HepG2 (cell line): Measurements from ENCODE around the gene KCNK17. TPM values are rescaled to one million over a fixed set of nuclear protein-coding genes. Genes with fewer than 3 reads are reported as not detected.

Source experiments
- ATAC-seq: fragments of 200-7000 bp; cut with Tn5 transposase; 3 replicates; pipeline ENCODE4 v1.9.1; 2020; ENCODE audit warnings: mild to moderate bottlenecking, moderate library complexity
- BruUV-seq: library from RNA; stranded (reverse); fragments of 400-500 nt; replicated peaks from 2 replicates; lab custom pipeline; 2021; lab: Mats Ljungman, UMichigan
- CTCF ChIA-PET: fragments of 300-600 bp; formaldehyde crosslinking; extraction: SDS; loops from one replicate; lab custom pipeline; 2021; ENCODE audit warnings: low total read pairs, inconsistent platforms, low intra/inter-chr PET ratio; lab: Yijun Ruan, JAX
- POLR2A ChIA-PET: fragments of 350-600 bp; sonication (Branson Sonifier 250); formaldehyde crosslinking; loops from one replicate; lab custom pipeline; 2020; ENCODE audit warnings: antibody characterized with exemption, inconsistent platforms; lab: Yijun Ruan, JAX
- DNase-seq: peaks from one replicate; pipeline ENCODE4 v3.0.0-alpha.2; 2015; ENCODE audit warnings: low spot score
- FAIRE-seq: peaks from 3 replicates; lab custom pipeline; 2011; peaks lifted over from hg19 to GRCh38; lab: Jason Lieb, UNC
- H2AFZ ChIP-seq: one replicate; pipeline ENCODE4 v1.6.1; 2011; ENCODE audit warnings: low read length, inconsistent platforms
- H3K27ac ChIP-seq: fragments of 300-600 bp; 3 replicates; pipeline ENCODE4 v1.8.0; 2011; ENCODE audit warnings: mixed run types, mild to moderate bottlenecking, mixed read lengths, low read length, inconsistent platforms; ENCODE audit not compliant: insufficient read depth; ENCODE audit errors: extremely low read length
- H3K27me3 ChIP-seq, 2 experiments: fragments of 200-600 bp in 1 of 2; 2 replicates in 1 of 2; 3 replicates in 1 of 2; pipeline versions ENCODE4 v1.6.0 to v1.8.0; 2011; ENCODE audit warnings: low read length in 2 of 2, mild to moderate bottlenecking in 2 of 2, moderate library complexity in 2 of 2, inconsistent platforms in 1 of 2; ENCODE audit not compliant: insufficient read depth in 2 of 2, control insufficient read depth in 1 of 2
- H3K36me3 ChIP-seq, 2 experiments: fragments of 200-600 bp in 1 of 2; replicated peaks in 1 of 2; 2 replicates in 1 of 2; 3 replicates in 1 of 2; pipeline versions ENCODE4 v1.5.1 to v1.8.0; 2011; ENCODE audit warnings: low read length in 2 of 2, inconsistent platforms in 1 of 2; ENCODE audit not compliant: insufficient read depth in 2 of 2, control insufficient read depth in 1 of 2
- H3K4me1 ChIP-seq: 2 replicates; pipeline ENCODE4 v1.5.1; 2012; ENCODE audit warnings: low read length, inconsistent platforms; ENCODE audit not compliant: insufficient read depth
- H3K4me2 ChIP-seq: 2 replicates; pipeline ENCODE4 v1.6.0; 2011; ENCODE audit warnings: low read depth, low read length, inconsistent platforms
- H3K4me3 ChIP-seq, 3 experiments: fragments of 200-600 bp in 1 of 3; sonication (generic), shearing (Covaris generic) in 1 of 3; replicated peaks in 1 of 3; 2 replicates each; pipeline ENCODE4 v1.5.1; 2011 to 2016; ENCODE audit warnings: low read length in 3 of 3, inconsistent platforms in 2 of 3, low read depth in 2 of 3, mild to moderate bottlenecking in 2 of 3, control low read depth in 1 of 3, mixed read lengths in 1 of 3; ENCODE audit not compliant: insufficient read depth in 1 of 3
- H3K79me2 ChIP-seq: one replicate; pipeline ENCODE4 v1.6.1; 2011; ENCODE audit warnings: low read length, inconsistent platforms; ENCODE audit not compliant: insufficient read depth
- H3K9ac ChIP-seq: 2 replicates; pipeline ENCODE4 v1.6.0; 2011; ENCODE audit warnings: mild to moderate bottlenecking, low read depth, low read length, inconsistent platforms; ENCODE audit not compliant: insufficient read depth
- H3K9me3 ChIP-seq: 2 replicates; pipeline ENCODE4 v1.5.1; 2012; ENCODE audit warnings: mild to moderate bottlenecking, low read length
- H4K20me1 ChIP-seq: 2 replicates; pipeline ENCODE4 v1.6.0; 2011; ENCODE audit warnings: inconsistent platforms, mild to moderate bottlenecking, low read length, moderate library complexity; ENCODE audit not compliant: insufficient read depth
- MNT ChIP-seq: fragments of 450-650 bp; IDR thresholded peaks from 2 replicates; pipeline ENCODE4 v1.6.1; 2016
- ZNF546 ChIP-seq: sonication (generic); formaldehyde crosslinking; conservative IDR thresholded peaks from 2 replicates; pipeline ENCODE4 v1.8.1; 2023; ENCODE audit warnings: mild to moderate bottlenecking, missing genetic modification reagents
- WGBS: methylation state at CpG from one replicate; pipeline ENCODE4 v1.1.6; 2017; ENCODE audit warnings: low lambda C conversion rate; 5-methylcytosine and 5-hydroxymethylcytosine counted together
- in situ Hi-C: cut with HindIII; loops from 2 replicates; pipeline ENCODE4 v1.10.0; 2017; ENCODE audit warnings: low pct_unique_long_range_greater_than_20kb; ENCODE audit not compliant: extremely low pct_ligation_motif_present
- intact Hi-C: fragments of 100-400 bp; cut with micrococcal nuclease; formaldehyde crosslinking; loops from one replicate; pipeline ENCODE4 v1.10.0; 2022; ENCODE audit not compliant: unreplicated experiment
- polyA plus RNA-seq, 8 experiments: library from polyadenylated mRNA; depleted of rRNA in 3 of 8; stranded (reverse) in 7 of 8; unstranded in 1 of 8; fragments of >200 nt; fragmentation: Illumina TruSeq in 4 of 8; extraction: Trizol in 4 of 8; gene quantifications; 2 replicates each; pipeline versions ENCODE4 v1.2.1 to v1.2.3, GENCODE V29; 2011 to 2016; ENCODE audit warnings: low read depth in 4 of 8, missing spikeins in 1 of 8, mixed read lengths in 1 of 8; ENCODE audit not compliant: insufficient read depth in 1 of 8
- total RNA-seq, 5 experiments: library from RNA; depleted of rRNA; stranded (reverse); fragments of >200 nt; fragmentation: Illumina TruSeq; extraction: Trizol; gene quantifications; 2 replicates each; pipeline ENCODE4 v1.2.3, GENCODE V29; 2016; ENCODE audit warnings: low read depth in 1 of 5
- TF ChIP-seq, protein P1 (sequence below): sonication (generic); formaldehyde crosslinking; IDR thresholded peaks from 2 replicates; pipeline ENCODE4 v1.4.0; 2020; ENCODE audit warnings: missing genetic modification reagents, borderline replicate concordance

KCNK17 gene
- total and polyA plus RNA-seq, 2 of the 13 experiments (the other 11 are each of a cell fraction or from before 2014, with no cell fraction given) = not detected

DNA sequence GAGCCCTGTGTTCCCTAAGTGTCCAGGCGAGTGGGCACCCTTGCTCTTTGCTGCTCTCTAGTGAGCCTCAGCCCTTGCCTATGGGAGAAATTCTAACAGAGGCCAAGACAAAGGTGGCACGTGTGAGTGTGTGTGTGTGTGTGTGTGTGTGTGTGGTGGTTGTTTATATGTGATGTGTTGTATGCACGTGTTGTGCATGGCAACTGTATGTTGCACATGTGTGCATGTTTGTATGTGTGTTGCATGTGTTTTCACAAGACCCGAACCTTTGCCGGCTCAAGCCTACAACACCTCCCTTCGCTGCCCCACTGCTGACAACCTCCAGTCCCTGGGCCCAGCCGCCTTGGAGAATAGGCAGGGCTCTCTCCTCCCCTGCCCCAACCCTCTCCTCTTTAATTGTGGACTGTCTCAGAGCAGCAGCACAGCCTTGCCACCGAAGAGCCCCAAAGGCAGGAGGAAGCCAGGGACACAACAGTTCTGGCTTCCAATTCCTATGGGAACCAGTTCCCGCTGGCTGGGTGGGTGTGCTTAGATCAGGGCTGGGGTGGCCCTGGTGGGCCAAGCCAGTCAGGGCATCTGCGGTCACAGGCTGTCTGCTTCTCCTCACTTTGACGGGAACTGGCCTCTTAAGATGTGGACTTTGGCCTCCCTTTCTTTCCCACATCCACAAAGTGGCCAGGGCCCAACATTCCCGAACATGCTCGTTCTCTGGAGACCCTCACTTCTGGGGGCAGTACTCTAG, 5.6 kb upstream of the KCNK17 start:
- POLR2A ChIA-PET = no interaction called here
- TF ChIP-seq, protein P1, sequence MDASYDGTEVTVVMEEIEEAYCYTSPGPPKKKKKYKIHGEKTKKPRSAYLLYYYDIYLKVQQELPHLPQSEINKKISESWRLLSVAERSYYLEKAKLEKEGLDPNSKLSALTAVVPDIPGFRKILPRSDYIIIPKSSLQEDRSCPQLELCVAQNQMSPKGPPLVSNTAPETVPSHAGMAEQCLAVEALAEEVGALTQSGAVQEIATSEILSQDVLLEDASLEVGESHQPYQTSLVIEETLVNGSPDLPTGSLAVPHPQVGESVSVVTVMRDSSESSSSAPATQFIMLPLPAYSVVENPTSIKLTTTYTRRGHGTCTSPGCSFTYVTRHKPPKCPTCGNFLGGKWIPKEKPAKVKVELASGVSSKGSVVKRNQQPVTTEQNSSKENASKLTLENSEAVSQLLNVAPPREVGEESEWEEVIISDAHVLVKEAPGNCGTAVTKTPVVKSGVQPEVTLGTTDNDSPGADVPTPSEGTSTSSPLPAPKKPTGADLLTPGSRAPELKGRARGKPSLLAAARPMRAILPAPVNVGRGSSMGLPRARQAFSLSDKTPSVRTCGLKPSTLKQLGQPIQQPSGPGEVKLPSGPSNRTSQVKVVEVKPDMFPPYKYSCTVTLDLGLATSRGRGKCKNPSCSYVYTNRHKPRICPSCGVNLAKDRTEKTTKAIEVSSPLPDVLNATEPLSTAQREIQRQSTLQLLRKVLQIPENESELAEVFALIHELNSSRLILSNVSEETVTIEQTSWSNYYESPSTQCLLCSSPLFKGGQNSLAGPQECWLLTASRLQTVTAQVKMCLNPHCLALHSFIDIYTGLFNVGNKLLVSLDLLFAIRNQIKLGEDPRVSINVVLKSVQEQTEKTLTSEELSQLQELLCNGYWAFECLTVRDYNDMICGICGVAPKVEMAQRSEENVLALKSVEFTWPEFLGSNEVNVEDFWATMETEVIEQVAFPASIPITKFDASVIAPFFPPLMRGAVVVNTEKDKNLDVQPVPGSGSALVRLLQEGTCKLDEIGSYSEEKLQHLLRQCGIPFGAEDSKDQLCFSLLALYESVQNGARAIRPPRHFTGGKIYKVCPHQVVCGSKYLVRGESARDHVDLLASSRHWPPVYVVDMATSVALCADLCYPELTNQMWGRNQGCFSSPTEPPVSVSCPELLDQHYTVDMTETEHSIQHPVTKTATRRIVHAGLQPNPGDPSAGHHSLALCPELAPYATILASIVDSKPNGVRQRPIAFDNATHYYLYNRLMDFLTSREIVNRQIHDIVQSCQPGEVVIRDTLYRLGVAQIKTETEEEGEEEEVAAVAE = no peak
- no peak for TF ChIP-seq ZNF546 (CRISPR knock-in tag)
- peak; percentile 98 for TF ChIP-seq MNT
- no peak overlapping the region for H2AFZ ChIP-seq
- in situ Hi-C loops (no loop called here), intact Hi-C loops (no loop called here)
- no peak overlapping the region for H3K4me2 ChIP-seq
- 26% methylated on average over 12 of the region's 13 CpGs for WGBS
- no peak for FAIRE-seq
- H3K9me3 ChIP-seq = no peaks in the 10 kb centered on the region
- no TSS peak for BruUV-seq
- peaks cover 2 to 14% of the 10 kb centered on the region in 2 experiments; a peak in 3 of 5 replicates for H3K27me3 ChIP-seq
- no peaks in the 10 kb centered on the region for H3K79me2 ChIP-seq
- no peaks in the 10 kb centered on the region for H3K36me3 ChIP-seq
- no peaks in the 10 kb centered on the region for H4K20me1 ChIP-seq
- no peaks in the 10 kb centered on the region for H3K4me1 ChIP-seq
- no peak overlapping the region for H3K27ac ChIP-seq
- no peak for ATAC-seq
- H3K4me3 ChIP-seq = no peak overlapping the region
- CTCF ChIA-PET = no interaction called here
- no peak for DNase-seq
- H3K9ac ChIP-seq = no peak overlapping the region
